ENCODE measurements around the gene ELOVL6. TPM values are rescaled to one million over a fixed set of nuclear protein-coding genes. Genes with fewer than 3 reads are reported as not detected.

ELOVL6 gene
- total and polyA plus RNA-seq, 8 donors = 3.2 to 27.9 (median 4.4) TPM

- peak in 1 of 2 donors; percentile 59 for DNase-seq
- WGBS, 5 donors = 57 to 70% (median 67%) methylated on average over 13 of the region's 13 CpGs
- H3K4me3 ChIP-seq = no peak overlapping the region
- no peaks in the 10 kb centered on the region for H3K9me3 ChIP-seq
- no peak overlapping the region for H3K27ac ChIP-seq
- no peaks in the 10 kb centered on the region for H3K27me3 ChIP-seq
- H3K36me3 ChIP-seq = no peaks in the 10 kb centered on the region
- H3K4me1 ChIP-seq = peaks cover 0 to 4% (median 0%) of the 10 kb centered on the region in 4 donors
- intact Hi-C loops (cut with DNase I; ENCODE audit: low total_unique reads) = loop anchor here (5.0 kb wide), 1 partner anchor 164 kb away; no protein-coding TSS in a partner anchor
- TF ChIP-seq POLR2AphosphoS5 (IDR thresholded peaks at IDR 0.05) (no peak), CTCF (IDR thresholded peaks at IDR 0.05) (peak in 5 of 7 experiments; percentile 45 to 74 (median 69)), POLR2A (IDR thresholded peaks at IDR 0.05) (no peak)
Measured at GRCh38 chr4:110211007-110211769, 12.8 kb upstream of the ELOVL6 start.

- no peaks in the 10 kb centered on the region for H3K36me3 ChIP-seq
- no peak overlapping the region for H3K4me3 ChIP-seq
- no peaks in the 10 kb centered on the region for H3K9me3 ChIP-seq
- intact Hi-C loops (cut with DNase I; ENCODE audit: low total_unique reads) = no loop called here
- DNase-seq = no peak
- H3K4me1 ChIP-seq = peaks cover 0 to 4% (median 0%) of the 10 kb centered on the region in 4 donors
- H3K27me3 ChIP-seq = no peaks in the 10 kb centered on the region
- no peak overlapping the region for H3K27ac ChIP-seq
- WGBS, 5 donors = 88 to 97% (median 95%) methylated on average over 6 of the region's 6 CpGs
- TF ChIP-seq CTCF (IDR thresholded peaks at IDR 0.05) (no peak), POLR2A (IDR thresholded peaks at IDR 0.05) (no peak), POLR2AphosphoS5 (IDR thresholded peaks at IDR 0.05) (no peak), EP300 (IDR thresholded peaks at IDR 0.05) (no peak)
Measured at GRCh38 chr4:110208419-110208818, 10.0 kb upstream of the ELOVL6 start.

GRCh38 chr4:110207233-110207632, 8.8 kb upstream of the ELOVL6 start:
- no peak overlapping the region for H3K27ac ChIP-seq
- intact Hi-C loops (cut with DNase I; ENCODE audit: low total_unique reads) = no loop called here
- H3K36me3 ChIP-seq = no peaks in the 10 kb centered on the region
- no peak for DNase-seq
- no peaks in the 10 kb centered on the region for H3K27me3 ChIP-seq
- H3K4me1 ChIP-seq = peaks cover 0 to 4% (median 0%) of the 10 kb centered on the region in 4 donors
- WGBS, 5 donors = 77 to 94% (median 84%) methylated on average over 1 of the region's 1 CpG
- no peak overlapping the region for H3K4me3 ChIP-seq
- no peaks in the 10 kb centered on the region for H3K9me3 ChIP-seq
- TF ChIP-seq POLR2AphosphoS5 (IDR thresholded peaks at IDR 0.05) = no peak
- TF ChIP-seq EP300 (IDR thresholded peaks at IDR 0.05) = no peak
- TF ChIP-seq POLR2A (IDR thresholded peaks at IDR 0.05) = no peak
- no peak for TF ChIP-seq CTCF (IDR thresholded peaks at IDR 0.05)

GRCh38 chr4:110202024-110202423, 3.6 kb upstream of the ELOVL6 start:
- Histone ChIP-seq H3K9me3 (no peaks in the 10 kb centered on the region), H3K4me3 (no peak overlapping the region), H3K4me1 (peaks cover 6 to 24% (median 21%) of the 10 kb centered on the region in 4 donors), H3K27ac (no peak overlapping the region), H3K36me3 (no peaks in the 10 kb centered on the region), H3K27me3 (no peaks in the 10 kb centered on the region)
- intact Hi-C loops (cut with DNase I; ENCODE audit: low total_unique reads) = no loop called here
- 92 to 97% (median 96%) methylated on average over 3 of the region's 3 CpGs for WGBS, 5 donors
- no peak for DNase-seq
- TF ChIP-seq POLR2A (IDR thresholded peaks at IDR 0.05) (no peak), POLR2AphosphoS5 (IDR thresholded peaks at IDR 0.05) (no peak), EP300 (IDR thresholded peaks at IDR 0.05) (no peak), CTCF (IDR thresholded peaks at IDR 0.05) (no peak)

Data from stomach (tissue), 9 donors.